Smooth muscle cell (in vitro differentiated cells): Measurements from ENCODE around the gene LRRD1. TPM values are rescaled to one million over a fixed set of nuclear protein-coding genes. Genes with fewer than 3 reads are reported as not detected.

Experiments
- DNase-seq: peaks from one replicate; lab custom pipeline; 2025; ENCODE audit not compliant: unreplicated experiment; lab: John Stamatoyannopoulos, UW
- H2AFZ ChIP-seq: fragments of 200-600 bp; sonication (generic); 2 replicates; pipeline ENCODE4 v1.6.0; 2016; ENCODE audit warnings: antibody characterized with exemption, low read depth, mild to moderate bottlenecking
- H3F3A ChIP-seq: fragments of 200-600 bp; sonication (generic); 2 replicates; pipeline ENCODE4 v1.6.0; 2017; ENCODE audit warnings: antibody characterized with exemption, low read depth
- H3K27ac ChIP-seq: fragments of 200-600 bp; sonication (generic); 2 replicates; pipeline ENCODE4 v1.5.1; 2016; ENCODE audit warnings: low read depth, mild to moderate bottlenecking
- H3K27me3 ChIP-seq: fragments of 200-600 bp; sonication (generic); 2 replicates; pipeline ENCODE4 v1.6.1; 2016; ENCODE audit warnings: low read depth, mild to moderate bottlenecking
- H3K36me3 ChIP-seq: fragments of 200-600 bp; sonication (generic); 2 replicates; pipeline ENCODE4 v1.5.1; 2016; ENCODE audit warnings: low read depth
- H3K4me1 ChIP-seq: fragments of 200-600 bp; sonication (generic); 2 replicates; pipeline ENCODE4 v1.5.1; 2016; ENCODE audit warnings: low read depth
- H3K4me2 ChIP-seq: fragments of 200-600 bp; sonication (generic); 2 replicates; pipeline ENCODE4 v1.6.0; 2016; ENCODE audit warnings: mild to moderate bottlenecking
- H3K4me3 ChIP-seq: fragments of 200-600 bp; sonication (generic); 2 replicates; pipeline ENCODE4 v1.5.1; 2016; ENCODE audit warnings: mild to moderate bottlenecking
- H3K79me2 ChIP-seq: fragments of 200-600 bp; sonication (generic); 2 replicates; pipeline ENCODE4 v1.6.0; 2016; ENCODE audit warnings: low read depth, mild to moderate bottlenecking
- H3K9ac ChIP-seq: fragments of 200-600 bp; sonication (generic); 2 replicates; pipeline ENCODE4 v1.6.0; 2016; ENCODE audit warnings: low read depth
- H3K9me3 ChIP-seq: fragments of 200-600 bp; sonication (generic); replicated peaks from 2 replicates; pipeline ENCODE4 v1.5.1; 2016; ENCODE audit warnings: low read depth
- H4K20me1 ChIP-seq: fragments of 200-600 bp; sonication (generic); 2 replicates; pipeline ENCODE4 v1.6.0; 2016; ENCODE audit warnings: low read depth
- CTCF ChIP-seq: fragments of 200-600 bp; sonication (generic); IDR thresholded peaks from 2 replicates; pipeline ENCODE4 v1.5.1; 2017; ENCODE audit warnings: borderline replicate concordance, mild to moderate bottlenecking, antibody characterized with exemption; ENCODE audit not compliant: insufficient read depth, poor library complexity, severe bottlenecking
- WGBS: methylation state at CpG from one replicate; pipeline ENCODE4 v1.1.7; 2016; ENCODE audit warnings: low lambda C conversion rate; 5-methylcytosine and 5-hydroxymethylcytosine counted together
- microRNA-seq: library from miRNA; unstranded; fragments of <30 nt; microRNA quantifications from one replicate; pipeline ENCODE4, GENCODE V29; 2016; ENCODE audit warnings: borderline number of aligned reads
- polyA plus RNA-seq: library from polyadenylated mRNA; unstranded; fragments of >200 nt; fragmentation: Nextera tagmentation; extraction: Ambion mirVana; gene quantifications from 2 replicates; pipeline ENCODE4 v1.2.1, GENCODE V29; 2016
- small RNA-seq: library from RNA; depleted of rRNA; stranded (forward); fragments of <200 nt; gene quantifications from one replicate; pipeline ENCODE3, GENCODE V24; 2014
- total RNA-seq: library from RNA; depleted of rRNA; stranded (reverse); fragments of >200 nt; gene quantifications from 2 replicates; pipeline ENCODE4 v1.2.3, GENCODE V29; 2014

The LRRD1 gene
- total and polyA plus RNA-seq, 2 experiments from 2014 or later: 0.09 TPM; not detected in 1

DNA sequence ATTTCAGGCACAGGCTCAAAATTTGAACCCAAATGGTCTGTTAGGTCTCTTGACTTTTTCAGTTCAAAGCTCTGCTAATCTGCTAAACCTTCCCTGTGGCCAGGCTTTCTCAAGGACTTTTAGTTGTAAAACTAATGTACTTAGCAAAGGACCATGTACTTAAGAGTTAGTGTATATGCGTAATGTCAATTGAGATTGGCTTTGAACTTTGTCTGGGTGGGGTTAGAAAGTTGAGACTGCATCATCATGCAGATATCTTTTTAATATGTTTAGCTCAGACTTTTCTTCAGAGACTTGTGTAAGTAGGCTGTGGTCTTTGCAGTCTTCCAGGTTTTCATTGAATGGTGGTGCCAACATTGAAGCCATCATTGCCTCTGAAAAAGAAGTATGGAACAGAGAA, 78.4 kb downstream of the LRRD1 start:
- TF ChIP-seq CTCF: no peak
- Histone ChIP-seq H4K20me1 (no peaks in the 10 kb centered on the region), H3K9me3 (no peaks in the 10 kb centered on the region), H3K4me1 (no peaks in the 10 kb centered on the region), H3F3A (no peaks in the 10 kb centered on the region), H3K27ac (no peak overlapping the region), H3K4me2 (no peak overlapping the region), H3K79me2 (no peaks in the 10 kb centered on the region), H3K36me3 (peaks cover 32% of the 10 kb centered on the region), H3K27me3 (no peaks in the 10 kb centered on the region), H3K4me3 (no peak overlapping the region), H2AFZ (no peak overlapping the region), H3K9ac (no peak overlapping the region)
- 93% methylated on average over 1 of the region's 1 CpG for whole genome bisulfite sequencing
- no peak for DNase-seq

GRCh38 chr7:92095380-92095779, 83.6 kb downstream of the LRRD1 start:
- H3K4me1 ChIP-seq: no peaks in the 10 kb centered on the region
- no peaks in the 10 kb centered on the region for H3K27me3 ChIP-seq
- H3K4me2 ChIP-seq: no peak overlapping the region
- no peaks in the 10 kb centered on the region for H3K9me3 ChIP-seq
- H4K20me1 ChIP-seq: no peaks in the 10 kb centered on the region
- no peaks in the 10 kb centered on the region for H3K79me2 ChIP-seq
- no peak overlapping the region for H3K27ac ChIP-seq
- WGBS: 91% methylated on average over 1 of the region's 1 CpG
- TF ChIP-seq CTCF: no peak
- no peak overlapping the region for H3K4me3 ChIP-seq
- no peak for DNase-seq
- H3K9ac ChIP-seq: no peak overlapping the region
- no peak overlapping the region for H2AFZ ChIP-seq
- no peaks in the 10 kb centered on the region for H3F3A ChIP-seq
- H3K36me3 ChIP-seq: peaks cover 49% of the 10 kb centered on the region

Small RNAs within 50 kb of the gene (microRNA-seq; reads per million reads assigned to microRNA genes)
- gene MIR1285-1: not detected

Small RNAs within 50 kb of the gene (small RNA-seq; reads per million reads assigned to genes)
- gene MIR1285-1: not detected
- not detected for gene RF00019

Other genes starting within 250 kb of the LRRD1 start
- gene AKAP9, start 238.3 kb downstream of the LRRD1 start, total RNA-seq: 57.8 and 62.7 TPM in 2 replicates
- 41.7 and 66.3 TPM in 2 replicates for gene AKAP9, start 238.3 kb downstream of the LRRD1 start, polyA plus RNA-seq
- 104 and 127 TPM in 2 replicates for gene CYP51A1, start 44.7 kb downstream of the LRRD1 start, total RNA-seq
- 51.6 and 87.9 TPM in 2 replicates for gene CYP51A1, start 44.7 kb downstream of the LRRD1 start, polyA plus RNA-seq
- 34.4 and 64.0 TPM in 2 replicates for gene KRIT1, start 66.8 kb upstream of the LRRD1 start, total RNA-seq
- 14.9 and 22.0 TPM in 2 replicates for gene KRIT1, start 66.8 kb upstream of the LRRD1 start, polyA plus RNA-seq
- gene ANKIB1, start 66.8 kb upstream of the LRRD1 start, total RNA-seq: 57.4 and 62.4 TPM in 2 replicates
- gene ANKIB1, start 66.8 kb upstream of the LRRD1 start, polyA plus RNA-seq: 12.9 TPM in 2 replicates